ENCODE results near the gene HEPACAM.

GRCh38 chr11:124891373-124891861, 44.4 kb downstream of the HEPACAM start:
- TF ChIP-seq CTCF (IDR thresholded peaks at IDR 0.05 in 4 of 5, conservative IDR thresholded peaks at IDR 0.05 in 1 of 5) (no peak), POLR2A (IDR thresholded peaks at IDR 0.05) (no peak)
